ENCODE data around the gene IRF3. TPM values are rescaled to one million over a fixed set of nuclear protein-coding genes. Genes with fewer than 3 reads are reported as not detected.

Gene IRF3
- total RNA-seq, 4 donors from 2014 or later = 38.8 to 61.7 (median 56.7) TPM

DNA sequence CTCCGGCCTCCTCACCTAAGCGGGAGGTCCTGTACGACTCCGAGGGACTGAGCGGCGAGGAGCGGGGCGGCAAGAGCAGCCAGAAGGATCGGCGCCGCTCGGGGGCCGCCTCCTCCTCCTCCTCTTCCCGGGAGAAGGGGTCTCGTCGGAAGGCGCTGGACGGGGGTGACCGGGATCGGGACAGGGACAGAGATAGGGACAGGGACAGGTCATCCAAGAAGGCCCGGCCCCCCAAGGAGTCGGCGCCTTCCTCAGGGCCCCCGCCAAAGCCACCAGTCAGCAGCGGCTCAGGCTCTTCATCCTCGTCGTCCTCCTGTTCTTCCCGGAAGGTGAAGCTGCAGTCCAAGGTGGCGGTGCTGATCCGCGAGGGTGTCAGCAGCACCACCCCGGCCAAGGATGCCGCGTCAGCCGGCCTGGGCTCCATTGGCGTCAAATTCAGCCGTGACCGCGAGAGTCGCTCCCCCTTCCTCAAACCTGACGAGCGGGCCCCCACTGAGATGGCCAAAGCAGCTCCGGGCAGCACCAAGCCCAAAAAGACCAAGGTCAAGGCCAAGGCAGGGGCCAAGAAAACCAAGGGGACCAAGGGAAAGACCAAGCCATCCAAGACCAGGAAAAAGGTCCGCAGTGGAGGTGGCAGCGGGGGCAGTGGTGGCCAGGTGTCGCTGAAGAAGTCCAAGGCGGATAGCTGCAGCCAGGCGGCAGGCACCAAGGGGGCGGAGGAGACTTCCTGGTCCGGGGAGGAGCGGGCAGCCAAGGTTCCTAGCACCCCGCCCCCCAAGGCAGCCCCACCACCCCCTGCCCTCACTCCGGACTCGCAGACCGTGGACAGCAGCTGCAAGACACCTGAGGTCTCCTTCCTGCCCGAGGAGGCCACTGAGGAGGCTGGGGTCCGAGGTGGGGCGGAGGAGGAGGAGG lies 12.8 kb downstream of the IRF3 start:
- H3K9me3 ChIP-seq = no peaks in the 10 kb centered on the region
- WGBS = 93% methylated on average over 47 of the region's 58 CpGs
- no peak overlapping the region for H3K27ac ChIP-seq (replicated peaks in 1 of 4)
- no peaks in the 10 kb centered on the region for H3K4me1 ChIP-seq
- no peak overlapping the region for H3K4me3 ChIP-seq
- no peak for TF ChIP-seq EP300 (IDR thresholded peaks at IDR 0.05)
- H3K27me3 ChIP-seq = no peaks in the 10 kb centered on the region
- intact Hi-C loops (cut with DNase I) = no loop called here
- no peak for DNase-seq (ENCODE audit: extremely low spot score)
- H3K36me3 ChIP-seq = peaks cover 71 to 97% (median 89%) of the 10 kb centered on the region in 4 donors

DNA sequence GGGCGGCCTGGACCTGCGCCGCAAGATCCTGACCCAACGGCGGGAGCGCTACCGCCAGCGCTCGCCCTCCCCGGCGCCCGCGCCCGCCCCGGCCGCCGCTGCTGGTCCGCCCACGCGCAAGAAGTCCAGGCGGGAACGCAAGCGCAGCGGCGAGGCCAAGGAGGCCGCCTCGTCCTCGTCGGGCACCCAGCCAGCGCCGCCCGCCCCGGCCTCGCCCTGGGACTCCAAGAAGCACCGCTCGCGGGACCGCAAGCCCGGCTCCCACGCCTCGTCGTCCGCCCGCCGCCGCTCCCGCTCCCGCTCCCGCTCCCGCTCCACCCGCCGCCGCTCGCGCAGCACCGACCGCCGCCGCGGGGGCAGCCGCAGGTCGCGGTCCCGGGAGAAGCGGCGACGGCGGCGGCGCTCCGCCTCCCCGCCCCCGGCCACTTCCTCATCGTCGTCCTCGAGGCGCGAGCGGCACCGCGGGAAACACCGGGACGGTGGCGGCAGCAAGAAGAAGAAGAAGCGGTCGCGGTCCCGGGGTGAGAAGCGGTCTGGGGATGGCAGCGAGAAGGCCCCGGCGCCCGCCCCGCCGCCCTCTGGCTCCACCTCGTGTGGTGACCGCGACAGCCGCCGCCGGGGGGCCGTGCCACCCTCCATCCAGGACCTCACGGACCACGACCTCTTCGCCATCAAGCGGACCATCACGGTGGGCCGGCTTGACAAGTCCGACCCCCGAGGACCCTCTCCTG lies 13.7 kb downstream of the IRF3 start:
- 96% methylated on average over 61 of the region's 110 CpGs for WGBS
- intact Hi-C loops (cut with DNase I) = no loop called here
- DNase-seq (ENCODE audit: extremely low spot score) = no peak
- Histone ChIP-seq H3K36me3 (peaks cover 70 to 97% (median 89%) of the 10 kb centered on the region in 4 donors), H3K27ac (replicated peaks in 1 of 4) (no peak overlapping the region), H3K27me3 (no peaks in the 10 kb centered on the region), H3K4me1 (peaks cover 0 to 4% (median 0%) of the 10 kb centered on the region in 4 donors), H3K9me3 (no peaks in the 10 kb centered on the region), H3K4me3 (no peak overlapping the region)
- TF ChIP-seq, protein P1, sequence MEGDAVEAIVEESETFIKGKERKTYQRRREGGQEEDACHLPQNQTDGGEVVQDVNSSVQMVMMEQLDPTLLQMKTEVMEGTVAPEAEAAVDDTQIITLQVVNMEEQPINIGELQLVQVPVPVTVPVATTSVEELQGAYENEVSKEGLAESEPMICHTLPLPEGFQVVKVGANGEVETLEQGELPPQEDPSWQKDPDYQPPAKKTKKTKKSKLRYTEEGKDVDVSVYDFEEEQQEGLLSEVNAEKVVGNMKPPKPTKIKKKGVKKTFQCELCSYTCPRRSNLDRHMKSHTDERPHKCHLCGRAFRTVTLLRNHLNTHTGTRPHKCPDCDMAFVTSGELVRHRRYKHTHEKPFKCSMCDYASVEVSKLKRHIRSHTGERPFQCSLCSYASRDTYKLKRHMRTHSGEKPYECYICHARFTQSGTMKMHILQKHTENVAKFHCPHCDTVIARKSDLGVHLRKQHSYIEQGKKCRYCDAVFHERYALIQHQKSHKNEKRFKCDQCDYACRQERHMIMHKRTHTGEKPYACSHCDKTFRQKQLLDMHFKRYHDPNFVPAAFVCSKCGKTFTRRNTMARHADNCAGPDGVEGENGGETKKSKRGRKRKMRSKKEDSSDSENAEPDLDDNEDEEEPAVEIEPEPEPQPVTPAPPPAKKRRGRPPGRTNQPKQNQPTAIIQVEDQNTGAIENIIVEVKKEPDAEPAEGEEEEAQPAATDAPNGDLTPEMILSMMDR (IDR thresholded peaks at IDR 0.05) = no peak
- no peak for TF ChIP-seq POLR2A (IDR thresholded peaks at IDR 0.05; ENCODE audit: low read depth)
- no peak for TF ChIP-seq POLR2AphosphoS5 (IDR thresholded peaks at IDR 0.05)
- TF ChIP-seq EP300 (IDR thresholded peaks at IDR 0.05) = no peak

DNA sequence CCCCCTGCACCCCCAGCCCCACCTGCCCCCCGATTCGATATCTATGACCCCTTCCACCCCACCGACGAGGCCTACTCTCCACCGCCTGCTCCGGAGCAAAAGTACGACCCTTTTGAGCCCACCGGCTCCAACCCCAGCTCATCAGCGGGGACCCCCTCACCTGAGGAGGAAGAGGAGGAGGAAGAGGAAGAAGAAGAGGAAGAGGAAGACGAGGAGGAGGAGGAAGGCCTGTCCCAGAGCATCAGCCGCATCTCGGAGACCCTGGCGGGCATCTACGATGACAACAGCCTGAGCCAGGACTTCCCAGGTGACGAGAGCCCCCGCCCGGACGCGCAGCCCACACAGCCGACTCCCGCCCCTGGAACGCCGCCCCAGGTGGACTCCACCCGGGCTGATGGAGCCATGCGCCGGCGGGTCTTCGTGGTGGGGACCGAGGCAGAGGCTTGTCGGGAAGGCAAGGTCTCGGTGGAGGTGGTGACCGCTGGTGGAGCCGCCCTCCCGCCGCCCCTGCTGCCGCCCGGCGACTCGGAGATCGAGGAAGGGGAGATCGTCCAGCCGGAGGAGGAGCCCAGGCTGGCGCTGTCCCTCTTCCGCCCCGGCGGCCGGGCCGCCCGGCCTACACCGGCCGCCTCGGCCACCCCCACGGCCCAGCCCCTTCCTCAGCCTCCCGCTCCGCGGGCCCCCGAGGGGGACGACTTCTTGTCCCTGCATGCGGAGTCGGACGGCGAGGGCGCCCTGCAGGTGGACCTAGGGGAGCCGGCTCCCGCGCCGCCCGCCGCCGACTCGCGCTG lies 14.4 kb downstream of the IRF3 start:
- Histone ChIP-seq H3K36me3 (peaks cover 77 to 97% (median 89%) of the 10 kb centered on the region in 4 donors), H3K4me1 (peaks cover 0 to 4% (median under 1%) of the 10 kb centered on the region in 4 donors), H3K4me3 (no peak overlapping the region), H3K27ac (replicated peaks in 1 of 4) (no peak overlapping the region), H3K27me3 (no peaks in the 10 kb centered on the region), H3K9me3 (no peaks in the 10 kb centered on the region)
- TF ChIP-seq EP300 (IDR thresholded peaks at IDR 0.05) (no peak), POLR2A (IDR thresholded peaks at IDR 0.05; ENCODE audit: low read depth) (no peak), POLR2AphosphoS5 (IDR thresholded peaks at IDR 0.05) (no peak)
- TF ChIP-seq, protein P1 (IDR thresholded peaks at IDR 0.05) = no peak
- 95% methylated on average over 27 of the region's 72 CpGs for WGBS
- intact Hi-C loops (cut with DNase I) = no loop called here
- DNase-seq (ENCODE audit: extremely low spot score) = no peak

DNA sequence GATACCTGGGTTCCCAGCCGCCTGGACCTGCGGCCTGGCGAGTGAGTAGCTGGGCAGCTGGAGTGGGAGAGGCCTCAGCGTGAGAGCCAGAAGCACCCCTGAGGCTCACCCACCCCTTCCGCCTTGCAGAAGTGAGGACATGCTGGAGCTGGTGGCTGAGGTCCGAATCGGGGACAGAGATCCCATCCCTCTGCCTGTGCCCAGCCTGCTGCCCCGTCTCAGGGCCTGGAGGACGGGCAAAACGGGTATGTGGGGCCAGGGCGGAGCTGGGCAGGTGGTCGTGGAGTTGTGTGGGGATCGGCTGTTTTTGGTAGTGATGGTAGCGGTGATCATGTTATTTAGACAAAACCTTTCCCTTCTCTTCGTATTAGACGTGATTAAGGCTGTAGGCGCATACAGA lies 19.1 kb downstream of the IRF3 start:
- TF ChIP-seq, protein P1 (IDR thresholded peaks at IDR 0.05) = no peak
- no peak for TF ChIP-seq EP300 (IDR thresholded peaks at IDR 0.05)
- no peak for TF ChIP-seq POLR2AphosphoS5 (IDR thresholded peaks at IDR 0.05)
- TF ChIP-seq POLR2A (IDR thresholded peaks at IDR 0.05; ENCODE audit: low read depth) = no peak
- 94% methylated on average over 13 of the region's 17 CpGs for WGBS
- Histone ChIP-seq H3K27me3 (no peaks in the 10 kb centered on the region), H3K36me3 (peaks cover 36 to 72% (median 61%) of the 10 kb centered on the region in 4 donors), H3K4me3 (no peak overlapping the region), H3K27ac (replicated peaks in 1 of 4) (no peak overlapping the region), H3K9me3 (no peaks in the 10 kb centered on the region), H3K4me1 (peaks cover 27 to 39% (median 36%) of the 10 kb centered on the region in 4 donors)
- no peak for DNase-seq (ENCODE audit: extremely low spot score)
- intact Hi-C loops (cut with DNase I) = no loop called here

Measured in esophagus muscularis mucosa (tissue), 4 donors.